IMR-90 (cell line): ENCODE measurements around the gene ENDOV. TPM values are rescaled to one million over a fixed set of nuclear protein-coding genes. Genes with fewer than 3 reads are reported as not detected.

ENCODE experiments used
- ATAC-seq: fragments of 200-7000 bp; cut with Tn5 transposase; 2 replicates; pipeline ENCODE4 v1.9.1; 2020; ENCODE audit warnings: low read depth, mild to moderate bottlenecking, moderate library complexity
- BruUV-seq: library from RNA; stranded (reverse); fragments of 400-500 nt; replicated peaks from 2 replicates; lab custom pipeline; 2021; lab: Mats Ljungman, UMichigan
- CTCF ChIA-PET: fragments of 300-600 bp; formaldehyde crosslinking; extraction: SDS; loops from one replicate; lab custom pipeline; 2021; ENCODE audit warnings: antibody characterized with exemption; lab: Yijun Ruan, JAX
- POLR2A ChIA-PET: fragments of 300-600 bp; sonication (Branson Sonifier 250); formaldehyde crosslinking; loops from one replicate; lab custom pipeline; 2022; ENCODE audit warnings: antibody characterized with exemption; ENCODE audit not compliant: unreplicated experiment; lab: Charles Lee
- DNase-seq: peaks from one replicate; pipeline ENCODE4 v3.0.0; 2013
- H2AFZ ChIP-seq: replicated peaks from 2 replicates; pipeline ENCODE3; 2013; ENCODE audit warnings: low read length, mild to moderate bottlenecking; ENCODE audit not compliant: poor library complexity
- H2AK5ac ChIP-seq: 2 replicates; pipeline ENCODE4 v1.6.1; 2013; ENCODE audit warnings: low read depth, low read length, inconsistent platforms
- H2AK9ac ChIP-seq: replicated peaks from 2 replicates; pipeline ENCODE3; 2013; ENCODE audit warnings: mild to moderate bottlenecking, low read depth, low read length, moderate library complexity; ENCODE audit not compliant: poor library complexity
- H2BK120ac ChIP-seq: 2 replicates; pipeline ENCODE4 v1.6.1; 2013; ENCODE audit warnings: low read depth, low read length, inconsistent platforms
- H2BK15ac ChIP-seq: 3 replicates; pipeline ENCODE4 v1.6.1; 2013; ENCODE audit warnings: low read depth, low read length, inconsistent platforms
- H2BK20ac ChIP-seq: 2 replicates; pipeline ENCODE4 v1.6.1; 2013; ENCODE audit warnings: low read depth, mild to moderate bottlenecking, inconsistent platforms, low read length, moderate library complexity
- H2BK5ac ChIP-seq: 2 replicates; pipeline ENCODE4 v1.6.1; 2013; ENCODE audit warnings: mild to moderate bottlenecking, low read depth, low read length, inconsistent platforms; ENCODE audit not compliant: poor library complexity, severe bottlenecking
- H3K14ac ChIP-seq: replicated peaks from 2 replicates; pipeline ENCODE4 v1.6.1; 2013; ENCODE audit warnings: low read depth, low read length, inconsistent platforms
- H3K18ac ChIP-seq: 2 replicates; pipeline ENCODE4 v1.6.1; 2013; ENCODE audit warnings: low read depth, low read length, control low read depth
- H3K23ac ChIP-seq: 2 replicates; pipeline ENCODE4 v1.6.1; 2013; ENCODE audit warnings: low read depth, low read length, inconsistent platforms
- H3K27ac ChIP-seq: 2 replicates; pipeline ENCODE4 v1.5.1; 2013; ENCODE audit warnings: mild to moderate bottlenecking, control low read depth, low read length; ENCODE audit not compliant: insufficient read depth
- H3K27me3 ChIP-seq: 2 replicates; pipeline ENCODE4 v1.6.1; 2013; ENCODE audit warnings: low read length; ENCODE audit not compliant: control insufficient read depth, insufficient read depth
- H3K36me3 ChIP-seq: 2 replicates; pipeline ENCODE4 v1.6.1; 2013; ENCODE audit warnings: low read length, mixed read lengths; ENCODE audit not compliant: control insufficient read depth, insufficient read depth
- H3K4ac ChIP-seq: 2 replicates; pipeline ENCODE4 v1.6.1; 2013; ENCODE audit warnings: low read depth, low read length, inconsistent platforms
- H3K4me1 ChIP-seq: 2 replicates; pipeline ENCODE4 v1.6.1; 2013; ENCODE audit warnings: low read length, mixed read lengths; ENCODE audit not compliant: control insufficient read depth, insufficient read depth
- H3K4me2 ChIP-seq: 2 replicates; pipeline ENCODE4 v1.6.1; 2013; ENCODE audit warnings: low read depth, mild to moderate bottlenecking, control low read depth, low read length, moderate library complexity
- H3K4me3 ChIP-seq: 2 replicates; pipeline ENCODE4 v1.5.1; 2013; ENCODE audit warnings: low read depth, mild to moderate bottlenecking, control low read depth, low read length, moderate library complexity; ENCODE audit not compliant: insufficient read depth
- H3K56ac ChIP-seq: 2 replicates; pipeline ENCODE4 v1.6.1; 2013; ENCODE audit warnings: low read length, inconsistent platforms; ENCODE audit not compliant: insufficient read depth; ENCODE audit errors: extremely low read depth
- H3K79me1 ChIP-seq, 2 experiments: 2 replicates each; pipeline ENCODE4 v1.6.1; 2013; ENCODE audit warnings: low read length in 2 of 2, inconsistent platforms in 1 of 2, low read depth in 1 of 2
- H3K9ac ChIP-seq: 2 replicates; pipeline ENCODE4 v1.6.1; 2013; ENCODE audit warnings: low read depth, low read length, control low read depth
- H3K9me1 ChIP-seq: 2 replicates; pipeline ENCODE4 v1.6.1; 2013; ENCODE audit warnings: low read length, inconsistent platforms; ENCODE audit not compliant: insufficient read depth
- H3K9me3 ChIP-seq: 2 replicates; pipeline ENCODE4 v1.6.1; 2013; ENCODE audit warnings: low read length; ENCODE audit not compliant: control insufficient read depth, insufficient read depth
- H4K20me1 ChIP-seq: 2 replicates; pipeline ENCODE4 v1.6.1; 2013; ENCODE audit warnings: low read length, inconsistent platforms; ENCODE audit not compliant: insufficient read depth
- H4K5ac ChIP-seq: 2 replicates; pipeline ENCODE4 v1.6.1; 2013; ENCODE audit warnings: mild to moderate bottlenecking, low read depth, low read length, control low read depth
- H4K8ac ChIP-seq, 2 experiments: 2 replicates each; pipeline ENCODE4 v1.6.1; 2013; ENCODE audit warnings: low read depth in 2 of 2, low read length in 2 of 2, control low read depth in 1 of 2, inconsistent platforms in 1 of 2
- H4K91ac ChIP-seq: 2 replicates; pipeline ENCODE4 v1.6.1; 2013; ENCODE audit warnings: low read depth, low read length, inconsistent platforms; ENCODE audit not compliant: insufficient read depth
- BHLHE40 ChIP-seq: fragments of 150-350 bp; IDR thresholded peaks from 2 replicates; pipeline ENCODE4 v1.6.1; 2016; ENCODE audit warnings: mild to moderate bottlenecking, low read depth, low read length
- CEBPB ChIP-seq: IDR thresholded peaks from 2 replicates; pipeline ENCODE4 v1.6.1; 2012; ENCODE audit warnings: low read depth, low read length, improper control_type of control experiment
- CHD1 ChIP-seq: IDR thresholded peaks from 2 replicates; pipeline ENCODE4 v1.6.1; 2012; ENCODE audit warnings: low read depth, low read length, improper control_type of control experiment
- CTCF ChIP-seq: conservative IDR thresholded peaks from 2 replicates; pipeline ENCODE4 v1.5.1; 2012; ENCODE audit warnings: mild to moderate bottlenecking, low read depth, low read length, improper control_type of control experiment
- ELK1 ChIP-seq: fragments of 150-350 bp; IDR thresholded peaks from 2 replicates; pipeline ENCODE4 v1.6.1; 2016; ENCODE audit warnings: low read depth, mild to moderate bottlenecking, low read length, moderate library complexity, borderline replicate concordance
- FOS ChIP-seq: fragments of 150-350 bp; IDR thresholded peaks from 2 replicates; pipeline ENCODE4 v1.6.1; 2016; ENCODE audit warnings: low read depth, low read length
- MAFK ChIP-seq: IDR thresholded peaks from 2 replicates; pipeline ENCODE4 v1.6.1; 2012; ENCODE audit warnings: low read depth, low read length, improper control_type of control experiment
- MAZ ChIP-seq: IDR thresholded peaks from 2 replicates; pipeline ENCODE4 v1.6.1; 2012; ENCODE audit warnings: low read depth, mild to moderate bottlenecking, low read length, improper control_type of control experiment, moderate library complexity, borderline replicate concordance
- MXI1 ChIP-seq: IDR thresholded peaks from 2 replicates; pipeline ENCODE4 v1.6.1; 2012; ENCODE audit warnings: low read depth, mild to moderate bottlenecking, low read length, moderate library complexity, borderline replicate concordance
- NFE2L2 ChIP-seq: fragments of 150-350 bp; IDR thresholded peaks from 2 replicates; pipeline ENCODE4 v1.6.1; 2016; ENCODE audit warnings: low read depth, mild to moderate bottlenecking, low read length
- POLR2A ChIP-seq: IDR thresholded peaks from 2 replicates; pipeline ENCODE4 v1.6.1; 2012; ENCODE audit warnings: mild to moderate bottlenecking, low read depth, low read length
- RAD21 ChIP-seq: IDR thresholded peaks from 2 replicates; pipeline ENCODE4 v1.6.1; 2012; ENCODE audit warnings: low read length, improper control_type of control experiment
- RCOR1 ChIP-seq: IDR thresholded peaks from 2 replicates; pipeline ENCODE4 v1.6.1; 2012; ENCODE audit warnings: mild to moderate bottlenecking, low read length, improper control_type of control experiment; ENCODE audit not compliant: insufficient replicate concordance
- RFX5 ChIP-seq: IDR thresholded peaks from 2 replicates; pipeline ENCODE4 v1.8.0; 2012; ENCODE audit warnings: low read depth, mild to moderate bottlenecking, low read length, moderate library complexity
- SMC3 ChIP-seq: fragments of 150-350 bp; IDR thresholded peaks from 2 replicates; pipeline ENCODE4 v1.6.1; 2016; ENCODE audit warnings: low read depth, mild to moderate bottlenecking, antibody characterized with exemption, low read length, moderate library complexity
- USF2 ChIP-seq: fragments of 150-350 bp; IDR thresholded peaks from 2 replicates; pipeline ENCODE4 v1.6.1; 2017; ENCODE audit warnings: mild to moderate bottlenecking, antibody characterized with exemption, low read length, low read depth
- WGBS, 2 experiments: methylation state at CpG; one replicate each; pipeline versions ENCODE4 v1.1.5 to v1.1.7; 2013; ENCODE audit warnings: missing lambda C conversion rate in 2 of 2; ENCODE audit not compliant: insufficient read length in 1 of 2; ENCODE audit errors: extremely low coverage in 2 of 2; 5-methylcytosine and 5-hydroxymethylcytosine counted together
- dilution Hi-C: fragments of 300-500 bp; cut with HindIII; formaldehyde crosslinking; loops from one replicate; pipeline ENCODE4 v1.14.3; 2018; ENCODE audit warnings: low sequenced_read_pairs; ENCODE audit not compliant: unreplicated experiment
- in situ Hi-C: fragments of 300-500 bp; cut with MboI; formaldehyde crosslinking; loops from 3 replicates; pipeline ENCODE4 v1.14.3; 2019; ENCODE audit warnings: low sequenced_read_pairs, inconsistent platforms, mixed read lengths
- intact Hi-C: fragments of 100-400 bp; cut with micrococcal nuclease; formaldehyde crosslinking; loops from 2 replicates; pipeline ENCODE4 v1.10.0; 2022
- polyA plus RNA-seq, 3 experiments: library from polyadenylated mRNA; depleted of rRNA; stranded (reverse); fragments of >200 nt; gene quantifications; 2 replicates each; pipeline ENCODE4 v1.2.3, GENCODE V29; 2012; ENCODE audit warnings: low replicate concordance in 1 of 3
- total RNA-seq: library from RNA; depleted of rRNA; stranded (reverse); fragments of >200 nt; gene quantifications from 2 replicates; pipeline ENCODE4 v1.2.3, GENCODE V29; 2012

ENDOV gene
- total and polyA plus RNA-seq, 2 of the 4 experiments (the other 2 are of a cell fraction): 15.1 to 30.3 TPM

- TF ChIP-seq MAFK (no peak), MAZ (no peak), CHD1 (no peak), BHLHE40 (no peak), SMC3 (no peak), CEBPB (no peak), RFX5 (no peak), MXI1 (no peak), POLR2A (no peak), USF2 (no peak), CTCF (no peak), ELK1 (no peak), RCOR1 (no peak), FOS (no peak), NFE2L2 (no peak), RAD21 (no peak)
- Histone ChIP-seq H3K23ac (no peak overlapping the region), H3K4ac (no peak overlapping the region), H3K4me3 (no peak overlapping the region), H3K27me3 (no peaks in the 10 kb centered on the region), H3K27ac (no peak overlapping the region), H2BK20ac (no peak overlapping the region), H3K36me3 (peaks cover 13% of the 10 kb centered on the region; the same call in 1 of the 2 replicates), H4K5ac (no peak overlapping the region), H2BK5ac (no peak overlapping the region), H4K8ac (no peak overlapping the region), H3K4me2 (no peak overlapping the region), H3K18ac (no peak overlapping the region), H4K20me1 (no peaks in the 10 kb centered on the region), H3K4me1 (peaks cover 2% of the 10 kb centered on the region; the same call in 1 of the 2 replicates), H3K56ac (no peak overlapping the region), H2AK5ac (no peak overlapping the region), H2BK120ac (no peak overlapping the region), H2BK15ac (no peak overlapping the region), H3K9ac (no peak overlapping the region), H3K79me1 (no peaks in the 10 kb centered on the region), H3K9me1 (no peaks in the 10 kb centered on the region), H3K9me3 (no peaks in the 10 kb centered on the region), H2AFZ (peak overlapping the region; percentile 33), H2AK9ac (no peak overlapping the region), H3K14ac (no peak overlapping the region), H4K91ac (no peak overlapping the region)
- intact Hi-C loops (no loop called here), dilution Hi-C loops (no loop called here), in situ Hi-C loops (loop anchor here (5.0 kb wide), 1 partner anchor 139 kb away; no protein-coding TSS in a partner anchor)
- 83% methylated on average over 1 of the region's 6 CpGs; no CpG with 5 or more reads in 1 of the 2 experiments for WGBS, 2 experiments
- DNase-seq: no peak
- BruUV-seq: no TSS peak
- no peak for ATAC-seq
- POLR2A ChIA-PET: no interaction called here
- CTCF ChIA-PET: no interaction called here
Measured at GRCh38 chr17:80432961-80433550, 18.1 kb downstream of the ENDOV start.
